Stimulated activated CD4-positive, alpha-beta T cell treated with anti-CD3 and anti-CD28 coated beads, Interleukin-1b, Interleukin-23, amount 100 ng/mL, for 4 hours (primary cell): ENCODE measurements around the gene FLT4.

ENCODE experiments used
- DNase-seq, 2 donors: peaks; one replicate each; pipeline ENCODE4 v3.0.0-alpha.2; 2020; ENCODE audit warnings: low read depth in 2 of 2

FLT4 gene

GRCh38 chr5:180643191-180643851 is 6.1 kb downstream of the FLT4 start:
- no peak for DNase-seq

GRCh38 chr5:180642779-180643178 is 6.6 kb downstream of the FLT4 start:
- no peak for DNase-seq

- no peak for DNase-seq
These were observed 7.1 kb downstream of the FLT4 start for GRCh38 chr5:180642181-180642775.

- DNase-seq: no peak
These were observed 7.9 kb downstream of the FLT4 start for GRCh38 chr5:180641566-180641900.

- DNase-seq: no peak
These were observed 8.4 kb downstream of the FLT4 start for GRCh38 chr5:180640861-180641565.

- no peak for DNase-seq
These were observed 8.9 kb downstream of the FLT4 start for GRCh38 chr5:180640611-180640860.

GRCh38 chr5:180639741-180640610 is 9.4 kb downstream of the FLT4 start:
- DNase-seq: no peak

- DNase-seq: no peak
These were observed 10.1 kb downstream of the FLT4 start for GRCh38 chr5:180639287-180639686.

GRCh38 chr5:180637962-180638680 is 11.3 kb downstream of the FLT4 start:
- DNase-seq: no peak

- DNase-seq: no peak
These were observed 12.9 kb downstream of the FLT4 start for GRCh38 chr5:180636403-180637075.

- DNase-seq: no peak
These were observed 13.4 kb downstream of the FLT4 start for GRCh38 chr5:180636016-180636402.

- DNase-seq: no peak
These were observed 15.9 kb downstream of the FLT4 start for GRCh38 chr5:180633283-180634177.

GRCh38 chr5:180632768-180633167 is 16.6 kb downstream of the FLT4 start:
- no peak for DNase-seq

- DNase-seq: no peak
These were observed 17.6 kb downstream of the FLT4 start for GRCh38 chr5:180631549-180632383.

GRCh38 chr5:180630426-180630825 is 19.0 kb downstream of the FLT4 start:
- DNase-seq: no peak

- DNase-seq: no peak
These were observed 19.5 kb downstream of the FLT4 start for GRCh38 chr5:180629831-180630382.

- no peak for DNase-seq
These were observed 20.3 kb downstream of the FLT4 start for GRCh38 chr5:180628827-180629750.

GRCh38 chr5:180628211-180628610 is 21.2 kb downstream of the FLT4 start:
- DNase-seq: no peak
